Measurements from ENCODE around the gene HABP4. TPM values are rescaled to one million over a fixed set of nuclear protein-coding genes. Genes with fewer than 3 reads are reported as not detected.
A peak's percentile ranks its signal among the peaks of the same experiment; 100 is the strongest.

The HABP4 gene
- total and polyA plus RNA-seq, 9 of the 15 experiments (the other 6 are each of a cell fraction or from before 2014, with no cell fraction given) = 0.38 to 2.4 (median 1.9) TPM

- no peak for DNase-seq (ENCODE audit: extremely low read depth in 1 of 4, low spot score in 3 of 4)
- peaks cover 4 to 26% of the 10 kb centered on the region in 2 experiments; a peak in 4 of 5 replicates for H3K4me1 ChIP-seq (replicated peaks in 1 of 2; ENCODE audit: control insufficient read depth in 2 of 2, insufficient read depth in 2 of 2, low read length in 2 of 2)
- 18% methylated on average over 5 of the region's 6 CpGs for WGBS (ENCODE audit: insufficient coverage, low coverage, missing lambda C conversion rate)
- H3K9me1 ChIP-seq (ENCODE audit: control insufficient read depth, insufficient read depth, low read length) = no peaks in the 10 kb centered on the region
- H3K27me3 ChIP-seq (ENCODE audit: control insufficient read depth in 2 of 2, insufficient read depth in 2 of 2, low read length in 2 of 2) = no peaks in the 10 kb centered on the region
- no peak overlapping the region for H3K4me3 ChIP-seq
- no TSS peak for BruUV-seq (replicated peaks)
- FAIRE-seq = no peak
- ChIA-PET CTCF (ENCODE audit: low intra/inter-chr PET ratio) (no interaction called here), POLR2A (interaction anchor here (1.2 to 3.1 kb wide), 2 partner anchors 11 to 15 kb away, joined by 3 to 12 read pairs; no protein-coding TSS in a partner anchor)
- peak overlapping the region; percentile 41 for H3K27ac ChIP-seq (ENCODE audit: extremely low read depth, low read depth, low read length)
- peak overlapping the region; percentile 93 for H2AFZ ChIP-seq (ENCODE audit: low read depth, low read length)
- in situ Hi-C loops (cut with MboI) = no loop called here
- no peaks in the 10 kb centered on the region for H3K36me3 ChIP-seq (ENCODE audit: control insufficient read depth, insufficient read depth, low read length)
- peak overlapping the region; percentile 64 for H3K4me2 ChIP-seq (ENCODE audit: insufficient read depth, low read length)
- TF ChIP-seq ZNF589 (CRISPR knock-in tag; IDR thresholded peaks at IDR 0.05; ENCODE audit: low read depth) (no peak), AFF4 (CRISPR knock-in tag; IDR thresholded peaks at IDR 0.05) (no peak), DNMT1 (IDR thresholded peaks at IDR 0.05) (no peak), NRF1 (conservative IDR thresholded peaks at IDR 0.05 in 1 of 2, IDR thresholded peaks at IDR 0.05 in 1 of 2) (peak in 1 of 2 experiments; percentile 65), WHSC1 (IDR thresholded peaks at IDR 0.05; ENCODE audit: low read length) (no peak), CHCHD3 (CRISPR knock-in tag; IDR thresholded peaks at IDR 0.05) (no peak), HMBOX1 (IDR thresholded peaks at IDR 0.05) (peak; percentile 86)
- peaks cover 10% of the 10 kb centered on the region; the same call in 1 of the 3 replicates for H3K79me2 ChIP-seq (ENCODE audit: control insufficient read depth, insufficient read depth, low read length)
- intact Hi-C loops (cut with micrococcal nuclease) = no loop called here
- H3K9me3 ChIP-seq (replicated peaks; ENCODE audit: control insufficient read depth, insufficient read depth, low read depth, low read length) = no peaks in the 10 kb centered on the region
- H4K20me1 ChIP-seq (replicated peaks; ENCODE audit: control insufficient read depth, insufficient read depth, low read length) = no peaks in the 10 kb centered on the region
- peak overlapping the region; percentile 32 to 49; a peak in 2 of 4 replicates for H3K9ac ChIP-seq (ENCODE audit: insufficient read depth in 1 of 2, low read depth in 2 of 2, low read length in 2 of 2)
- no peak for ATAC-seq
Observed at GRCh38 chr9:96423985-96424336, 26.0 kb upstream of the HABP4 start.
